ENCODE measurements around the gene IQSEC1.

IQSEC1 gene

DNA sequence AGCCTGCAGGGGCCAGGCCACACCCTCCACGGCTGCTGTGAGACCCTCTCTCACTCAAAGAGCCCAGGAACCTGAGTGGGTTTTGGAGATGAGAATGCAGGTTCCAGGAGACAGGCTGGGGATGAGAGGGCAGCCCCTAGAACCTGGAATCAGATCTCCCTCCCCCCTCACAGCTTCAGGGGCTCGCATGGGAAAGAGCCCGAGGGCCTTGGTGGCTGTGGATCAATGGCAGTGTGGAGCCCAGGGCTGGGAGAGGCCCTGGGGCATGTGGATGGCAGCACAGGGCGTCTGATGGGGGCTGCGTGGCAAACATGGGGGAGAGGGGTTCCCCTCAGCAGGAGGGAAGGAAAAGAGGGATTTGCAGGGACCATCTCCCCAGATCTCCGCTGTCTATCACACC, 119.0 kb downstream of the IQSEC1 start:
- no peak for DNase-seq (ENCODE audit: low read depth)

- DNase-seq (ENCODE audit: low read depth), result no peak
These were observed 119.8 kb downstream of the IQSEC1 start for GRCh38 chr3:12953201-12953995.

- DNase-seq (ENCODE audit: low read depth), result no peak
These were observed 120.7 kb downstream of the IQSEC1 start for GRCh38 chr3:12952343-12953200.

DNA sequence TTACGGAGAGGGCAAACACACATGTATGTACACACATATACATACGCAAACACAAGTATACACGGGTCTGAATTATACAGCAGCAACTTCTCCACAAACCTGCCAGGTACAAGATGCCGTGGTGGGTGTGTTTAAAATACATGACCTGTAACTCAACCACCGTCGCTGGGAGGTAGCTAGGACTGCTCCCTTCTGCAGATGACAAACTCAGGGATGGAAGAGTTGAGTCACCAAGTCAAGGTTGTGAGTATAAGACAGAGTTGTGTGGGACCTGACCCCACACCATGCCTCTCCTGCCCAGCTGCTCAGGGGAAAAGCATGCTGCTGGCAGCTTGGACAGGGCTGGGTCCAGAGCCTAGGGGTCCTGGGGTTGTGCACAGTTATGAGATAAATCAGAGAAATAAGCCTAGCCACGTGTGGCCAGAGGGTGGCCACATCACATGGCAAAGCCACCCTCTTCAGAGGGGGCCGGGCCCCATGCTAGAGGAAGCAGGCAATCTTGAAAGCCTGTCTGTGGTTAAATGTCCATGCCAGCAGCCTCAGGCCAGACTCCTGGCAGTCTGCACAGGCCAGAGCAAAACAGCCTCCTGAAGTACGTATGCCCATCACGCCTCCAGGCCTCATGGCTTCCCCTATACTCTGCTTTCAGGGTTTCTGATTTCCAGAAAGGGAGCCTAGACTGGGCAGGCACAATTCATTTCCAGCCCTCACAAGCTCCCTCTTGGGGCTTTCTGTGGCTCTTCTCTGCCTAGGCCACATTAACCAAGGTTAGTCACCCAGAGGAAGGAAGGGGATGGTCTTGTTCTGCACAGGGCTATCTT, 124.1 kb downstream of the IQSEC1 start:
- no peak for DNase-seq (ENCODE audit: low read depth)

DNA sequence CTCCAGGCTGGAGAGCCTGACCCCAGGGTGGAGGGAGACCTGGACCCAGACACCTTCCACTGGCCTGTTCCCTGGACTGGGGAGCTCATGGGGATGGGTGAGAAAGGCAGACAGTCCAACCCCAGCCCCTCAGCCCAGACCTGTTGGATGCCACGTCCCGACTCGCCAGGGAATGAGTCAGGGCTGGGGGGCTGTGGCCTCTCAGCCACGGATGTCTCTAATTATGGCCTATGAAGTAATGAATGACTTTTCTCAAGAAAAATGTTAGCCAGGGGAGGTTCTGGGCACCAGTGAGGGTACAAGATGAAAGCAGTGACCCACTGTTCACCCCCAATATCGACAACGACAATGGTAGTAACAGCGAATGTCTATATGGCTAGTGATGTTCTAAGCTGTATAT, 124.9 kb downstream of the IQSEC1 start:
- DNase-seq (ENCODE audit: low read depth), result no peak

- DNase-seq (ENCODE audit: low read depth), result no peak
These were observed 125.5 kb downstream of the IQSEC1 start for GRCh38 chr3:12947504-12948369.

DNA sequence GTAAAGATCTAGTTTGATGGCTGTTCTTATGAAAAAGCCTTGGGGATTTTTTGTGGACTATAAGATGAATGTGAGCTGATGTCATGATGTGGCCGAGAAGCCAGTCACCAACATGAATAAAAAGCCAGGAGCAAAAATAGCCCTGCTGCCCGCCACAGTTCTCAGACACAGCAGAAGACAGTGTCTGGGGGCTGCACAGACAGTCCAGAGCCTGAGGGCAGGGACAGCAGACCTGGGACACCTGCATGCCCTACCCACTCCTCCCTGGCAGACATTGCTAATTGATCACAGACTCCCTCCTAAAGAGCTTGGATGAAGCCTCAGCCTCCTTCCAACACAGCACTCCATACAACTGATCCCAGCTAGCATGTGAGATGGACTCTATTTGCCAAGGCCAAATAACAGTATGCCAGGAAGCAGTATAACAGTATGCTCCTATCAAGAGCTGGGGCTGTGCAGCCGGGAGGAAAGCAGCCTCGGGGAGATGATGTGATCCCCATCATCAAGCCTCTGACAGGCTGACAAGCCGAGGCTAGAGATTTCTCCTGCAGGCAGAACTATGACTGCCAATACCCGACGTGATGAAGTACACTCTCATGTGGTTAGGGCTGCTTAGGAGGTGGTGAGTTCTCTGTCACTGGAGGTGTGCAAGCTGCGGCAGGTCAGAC, 126.4 kb downstream of the IQSEC1 start:
- DNase-seq (ENCODE audit: low read depth), result no peak

DNA sequence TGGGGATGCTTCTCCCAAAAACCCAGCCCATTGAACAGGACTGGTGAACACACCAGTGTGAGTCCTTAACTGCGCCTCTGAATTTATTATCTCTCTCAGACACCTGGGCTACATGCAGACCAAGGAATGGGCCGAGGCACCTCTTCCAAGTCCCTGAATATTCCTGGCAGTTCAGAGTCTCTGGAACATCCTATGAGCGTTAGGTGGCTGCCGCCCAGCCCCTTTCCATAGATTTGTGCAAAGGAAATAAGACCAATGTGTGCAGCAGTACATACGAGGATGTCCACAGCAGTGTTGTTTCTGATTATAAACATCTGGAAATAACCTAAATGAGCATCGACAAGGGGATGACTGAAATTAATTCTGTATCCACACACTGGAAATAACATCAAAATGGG, 127.0 kb downstream of the IQSEC1 start:
- no peak for DNase-seq (ENCODE audit: low read depth)

DNA sequence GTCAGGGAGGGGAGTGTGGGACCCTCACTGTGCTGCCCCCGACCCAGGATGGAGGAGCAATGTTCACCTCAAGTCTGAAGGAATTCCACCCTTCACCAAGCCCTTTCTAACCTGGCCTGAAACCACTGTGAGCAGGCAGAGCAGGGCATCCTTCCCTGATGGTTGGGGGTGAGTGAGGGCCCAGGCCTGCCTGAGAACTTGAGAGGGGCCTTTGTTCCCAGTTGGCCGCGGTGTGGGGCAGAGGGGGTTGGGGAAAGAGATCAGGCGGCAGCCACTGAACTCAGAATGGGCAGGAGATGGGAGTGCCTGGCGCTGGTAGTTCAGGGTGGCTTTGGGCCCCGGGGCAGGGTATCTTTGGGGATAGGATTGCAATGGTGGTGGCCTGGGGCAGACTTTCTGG, 128.4 kb downstream of the IQSEC1 start:
- no peak for DNase-seq (ENCODE audit: low read depth)

- DNase-seq (ENCODE audit: low read depth), result no peak
These were observed 128.8 kb downstream of the IQSEC1 start for GRCh38 chr3:12944413-12944812.

DNA sequence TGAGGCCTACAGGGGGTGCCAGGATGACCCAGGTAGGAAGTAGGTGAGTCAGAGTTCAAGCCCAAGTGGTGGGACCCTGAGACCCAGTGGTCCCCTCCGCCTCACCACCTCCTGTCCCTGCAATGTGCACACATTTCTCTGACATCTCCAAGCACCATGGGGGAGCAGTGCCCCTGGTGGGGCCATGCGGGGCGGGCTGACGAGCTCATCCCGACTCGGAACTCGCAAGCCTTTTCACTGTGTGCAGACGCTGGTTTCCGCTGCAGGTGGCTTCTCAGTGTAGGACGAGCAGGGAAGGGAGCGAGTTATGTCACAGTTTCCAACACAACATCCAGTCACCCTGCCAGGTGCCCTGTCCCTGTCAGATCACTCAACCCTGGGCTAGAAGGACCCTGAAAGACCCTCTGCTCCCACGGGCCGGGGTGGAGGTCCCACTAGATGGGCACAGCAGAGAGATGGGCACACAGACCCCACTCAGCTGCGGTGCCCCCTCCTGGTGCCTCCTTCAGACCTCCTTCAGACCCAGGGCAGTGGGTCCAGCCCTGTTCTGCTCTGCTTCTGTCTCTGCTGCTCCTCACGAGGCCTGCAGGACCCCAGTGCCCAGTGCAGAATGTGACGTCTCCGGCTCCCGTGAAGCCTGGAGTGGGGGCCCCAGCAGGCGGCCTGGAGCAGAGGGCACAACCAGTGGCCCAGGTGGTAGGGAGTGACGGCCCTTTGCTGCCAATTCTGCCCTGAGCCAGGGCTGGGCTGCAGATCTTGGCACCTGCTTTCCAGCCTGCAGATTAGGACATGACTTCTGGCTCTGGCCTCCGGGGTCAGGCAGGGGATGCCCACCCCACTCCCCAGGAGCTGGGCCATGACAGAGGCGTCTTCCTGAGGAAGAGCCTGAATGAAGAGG, 129.9 kb downstream of the IQSEC1 start:
- DNase-seq (ENCODE audit: low read depth), result no peak

DNA sequence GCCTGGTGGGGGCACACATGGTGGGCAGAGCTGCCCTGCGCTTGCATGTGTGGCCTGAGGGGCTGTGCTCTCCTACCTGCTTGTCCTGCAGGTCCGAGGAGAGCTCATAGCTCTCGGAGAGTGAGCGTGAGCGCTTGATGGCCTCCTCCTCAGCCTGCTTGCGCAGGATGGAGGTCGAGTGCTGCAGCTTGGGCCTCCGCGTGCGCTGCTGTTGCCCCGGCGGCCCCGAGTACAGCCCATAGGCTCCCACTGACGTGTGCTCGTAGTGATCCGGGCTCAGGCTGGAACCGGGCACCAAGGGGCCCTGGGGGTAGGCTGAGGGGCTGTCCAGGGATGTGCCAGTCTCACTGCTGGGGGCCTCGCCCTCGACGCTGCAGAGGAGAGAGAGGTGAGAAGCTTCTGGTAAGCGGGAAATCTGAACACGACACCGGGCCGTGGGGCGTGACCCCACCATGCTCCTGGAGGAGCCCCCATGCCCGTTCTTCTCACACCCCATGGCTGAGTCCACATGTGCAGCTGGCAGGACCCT, 131.7 kb downstream of the IQSEC1 start:
- DNase-seq (ENCODE audit: low read depth), result no peak

DNA sequence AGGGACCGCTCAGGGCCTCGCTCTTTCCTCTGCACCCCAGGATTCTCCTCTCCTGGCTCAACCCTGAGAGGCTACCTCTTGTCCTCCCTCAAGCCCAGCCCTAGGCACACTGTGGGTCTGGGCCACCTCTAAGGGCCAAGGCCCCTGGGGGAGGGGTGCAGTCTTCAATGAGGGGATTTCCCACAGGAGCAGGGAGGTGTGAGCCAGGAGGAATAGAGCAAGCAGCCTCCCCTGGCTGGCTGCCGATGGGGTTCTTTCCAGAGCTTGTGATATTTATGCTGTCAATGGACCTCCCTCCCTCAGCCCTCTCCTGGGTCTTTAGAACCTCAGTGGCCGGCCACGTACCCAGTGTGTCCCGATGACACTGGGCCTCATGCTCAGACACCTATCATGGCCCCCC, 132.4 kb downstream of the IQSEC1 start:
- DNase-seq (ENCODE audit: low read depth), result no peak

GRCh38 chr3:12939137-12939536, 134.1 kb downstream of the IQSEC1 start:
- DNase-seq (ENCODE audit: low read depth), result no peak

GRCh38 chr3:12938258-12938711, 134.9 kb downstream of the IQSEC1 start:
- DNase-seq (ENCODE audit: low read depth), result no peak

DNA sequence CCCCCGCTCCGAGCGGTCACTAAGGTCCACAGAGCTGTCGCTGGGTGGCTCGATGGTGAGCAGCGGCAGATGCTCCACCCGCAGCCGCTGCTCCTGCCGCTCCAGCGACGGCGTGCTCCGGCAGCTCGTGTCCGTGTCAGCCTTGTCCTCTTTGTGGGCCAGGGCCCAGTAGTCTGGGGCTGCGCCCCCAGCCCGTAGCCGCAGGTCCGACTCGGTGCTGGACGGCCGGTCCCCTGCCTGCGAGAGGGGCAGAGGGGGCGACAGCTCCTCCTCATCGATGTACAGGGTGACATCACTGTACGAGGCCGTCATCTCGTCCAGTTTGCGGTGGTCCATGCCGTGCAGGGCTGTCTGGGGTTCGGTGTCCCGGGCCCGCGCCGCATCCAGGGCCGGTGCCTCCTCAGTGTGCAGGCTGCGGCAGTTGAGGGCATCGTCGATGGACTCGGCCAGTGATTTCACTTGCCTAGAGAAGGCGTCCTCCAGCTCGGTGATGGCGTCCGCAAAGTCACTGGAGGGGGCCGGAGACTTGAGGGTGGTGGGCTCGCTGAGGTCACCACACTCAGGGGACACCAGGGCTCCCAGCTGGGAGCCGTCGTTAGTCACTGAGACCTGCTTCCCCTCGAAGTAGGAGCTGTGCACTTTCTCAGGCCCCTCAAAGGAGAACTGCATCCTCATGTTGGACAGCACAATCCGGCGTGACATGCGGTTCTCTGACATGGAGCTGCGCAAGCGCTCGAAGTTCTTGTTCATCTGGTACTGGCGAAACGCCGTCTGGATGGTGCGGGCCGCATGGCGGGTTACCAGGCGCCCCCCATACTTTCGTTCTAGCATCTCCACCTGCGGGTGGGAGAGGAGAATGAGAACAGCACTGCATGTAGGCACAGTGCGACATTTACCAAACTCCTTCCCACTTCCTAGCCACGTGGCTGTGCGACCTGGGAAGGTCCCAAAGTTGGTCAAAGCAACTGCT, 137.1 kb downstream of the IQSEC1 start:
- DNase-seq (ENCODE audit: low read depth), result no peak

DNA sequence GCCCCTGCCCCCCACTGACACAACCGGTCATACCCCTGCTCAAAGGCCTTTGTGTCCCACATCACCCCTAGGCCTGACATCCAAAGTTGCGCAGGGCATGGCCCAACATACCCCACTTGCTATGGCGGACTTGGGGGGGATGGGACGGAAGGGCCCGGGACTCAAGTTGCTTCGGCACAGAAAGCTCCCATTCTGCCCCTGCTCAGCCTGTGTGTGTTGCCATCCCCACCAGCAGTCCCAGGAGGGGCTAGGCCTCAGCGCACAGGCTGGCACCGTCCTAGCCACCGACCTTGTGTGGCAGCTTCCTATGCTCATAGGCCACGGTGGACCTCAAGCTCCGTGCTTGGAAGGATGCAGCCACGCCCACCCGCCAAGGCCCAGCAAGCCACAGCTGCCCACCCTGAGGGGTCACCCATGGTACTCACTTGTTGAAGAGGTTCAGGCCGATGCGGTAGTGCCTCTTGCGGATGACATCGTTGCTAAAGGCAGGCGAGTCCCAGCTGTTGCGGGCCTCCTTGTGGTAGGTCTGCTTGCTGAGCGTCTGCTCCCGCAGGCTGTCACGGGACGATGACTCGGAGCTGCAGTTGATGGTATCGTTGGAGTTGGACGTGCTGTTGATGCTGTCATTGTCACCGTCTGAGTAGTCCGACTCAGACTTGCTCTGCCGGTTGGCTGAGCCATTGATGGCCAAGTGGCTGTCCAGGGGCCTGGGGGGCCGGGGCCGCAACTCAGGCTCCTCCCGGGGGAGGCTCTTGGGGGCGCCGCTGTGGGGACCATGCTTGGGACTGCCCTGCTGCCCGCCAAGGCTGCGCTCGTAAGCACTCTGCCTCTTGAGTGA, 138.0 kb downstream of the IQSEC1 start:
- no peak for DNase-seq (ENCODE audit: low read depth)
